ENCODE results near the gene OXA1L.

Gene OXA1L

GRCh38 chr14:22822016-22822570, 55.6 kb downstream of the OXA1L start:
- TF ChIP-seq CTCF (conservative IDR thresholded peaks at IDR 0.05; ENCODE audit: low read depth): no peak
- peak overlapping the region; percentile 61 for H3K27ac ChIP-seq
- CTCF ChIA-PET: interaction anchor here (0.6 to 2.4 kb wide), 13 partner anchors 14 to 266 kb away, joined by 3 to 37 read pairs (median 4); partner anchors contain the start of gene AJUBA
- POLR2A ChIA-PET (ENCODE audit: low non-redundant PET): no interaction called here
- no peak for DNase-seq (ENCODE audit: low spot score)
